GM19455 (cell line): Measurements from ENCODE around the gene ZNF334.

Experiments
- ATAC-seq: cut with Tn5 transposase; IDR thresholded peaks from one replicate; pipeline ENCODE4 v1.9.1; 2021; ENCODE audit not compliant: unreplicated experiment

Gene ZNF334

DNA sequence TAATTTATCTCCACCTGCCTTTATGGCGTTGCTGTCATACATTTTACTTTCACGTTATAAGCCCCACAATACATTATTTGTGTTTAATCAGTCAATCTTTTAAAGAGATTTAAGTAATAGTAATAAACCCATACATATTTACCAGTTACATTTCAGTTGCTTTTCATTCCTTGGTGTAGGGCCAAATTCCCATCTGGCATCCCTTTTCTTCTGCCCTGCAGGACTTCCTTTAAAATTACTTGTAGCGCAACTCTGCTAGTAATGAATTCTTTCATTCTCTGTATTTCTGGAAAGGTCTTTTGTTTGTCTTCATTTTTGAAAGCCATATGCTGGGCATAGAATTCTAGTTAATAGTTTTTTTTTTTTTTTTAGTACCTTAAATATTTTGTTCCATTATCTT is 24.9 kb downstream of the ZNF334 start:
- no peak for ATAC-seq

- no peak for ATAC-seq
Measured at GRCh38 chr20:46487628-46488027, 25.7 kb downstream of the ZNF334 start.

DNA sequence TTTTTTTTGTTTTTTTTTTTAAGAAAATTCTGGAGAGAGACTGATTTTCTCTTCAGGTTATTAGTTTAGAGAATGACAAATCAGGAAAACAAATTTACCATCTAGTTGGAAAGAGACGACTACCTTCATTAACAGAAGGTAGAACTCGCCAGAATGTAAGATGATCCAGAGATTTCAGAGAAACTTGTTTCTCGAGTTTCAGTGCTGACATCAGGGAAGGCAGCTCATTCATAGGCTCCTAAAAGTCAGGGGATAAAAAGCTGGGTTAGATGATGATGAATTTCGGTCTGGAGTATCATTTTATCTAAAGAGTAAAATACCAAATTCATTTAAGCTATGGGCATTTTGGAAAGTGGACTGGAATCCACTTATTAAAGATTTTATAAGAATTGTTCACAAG is 27.9 kb downstream of the ZNF334 start:
- no peak for ATAC-seq

- ATAC-seq, result no peak
Measured at GRCh38 chr20:46484954-46485353, 28.4 kb downstream of the ZNF334 start.

DNA sequence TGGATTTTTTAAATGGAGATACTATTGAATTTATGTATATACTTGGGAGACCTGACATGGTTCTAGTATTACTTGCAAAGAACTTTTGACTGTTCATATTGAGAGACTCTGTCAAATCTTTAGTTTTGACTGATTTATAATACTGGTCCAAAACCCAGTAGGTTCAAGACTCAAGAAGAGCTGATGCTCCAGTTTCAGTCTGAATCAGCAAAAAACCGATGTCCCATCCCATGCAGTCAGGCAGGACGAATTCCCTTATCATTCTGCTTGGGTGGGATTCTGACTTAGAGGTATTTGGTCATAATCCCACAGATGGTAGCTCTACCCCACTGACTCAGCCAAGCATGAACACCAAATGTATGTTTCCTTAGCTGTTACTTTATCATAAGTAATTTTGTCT is 29.5 kb downstream of the ZNF334 start:
- no peak for ATAC-seq

DNA sequence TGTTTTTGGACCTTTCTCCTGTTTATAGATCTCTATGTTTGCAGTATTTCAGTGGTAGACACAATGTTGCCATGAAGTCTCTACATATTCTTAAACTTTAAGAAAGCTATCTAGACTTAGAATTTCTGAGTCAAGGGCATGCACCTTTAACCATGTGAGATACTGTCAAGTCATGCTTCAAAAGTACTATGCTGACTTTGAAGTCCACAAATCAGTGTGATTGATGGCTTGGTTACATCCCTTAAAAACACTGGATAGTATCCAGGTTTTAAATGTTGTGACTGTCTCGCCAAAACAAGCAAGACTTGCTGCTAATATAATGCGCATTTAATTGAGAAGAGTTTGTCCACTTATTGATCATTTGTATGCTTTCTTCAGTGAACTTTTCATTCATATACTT is 30.5 kb downstream of the ZNF334 start:
- ATAC-seq, result no peak

GRCh38 chr20:46477640-46478039 is 35.7 kb downstream of the ZNF334 start:
- ATAC-seq, result no peak

GRCh38 chr20:46477225-46477624 is 36.1 kb downstream of the ZNF334 start:
- no peak for ATAC-seq

GRCh38 chr20:46468508-46468907 is 44.9 kb downstream of the ZNF334 start:
- no peak for ATAC-seq

GRCh38 chr20:46464451-46464850 is 48.9 kb downstream of the ZNF334 start:
- no peak for ATAC-seq

DNA sequence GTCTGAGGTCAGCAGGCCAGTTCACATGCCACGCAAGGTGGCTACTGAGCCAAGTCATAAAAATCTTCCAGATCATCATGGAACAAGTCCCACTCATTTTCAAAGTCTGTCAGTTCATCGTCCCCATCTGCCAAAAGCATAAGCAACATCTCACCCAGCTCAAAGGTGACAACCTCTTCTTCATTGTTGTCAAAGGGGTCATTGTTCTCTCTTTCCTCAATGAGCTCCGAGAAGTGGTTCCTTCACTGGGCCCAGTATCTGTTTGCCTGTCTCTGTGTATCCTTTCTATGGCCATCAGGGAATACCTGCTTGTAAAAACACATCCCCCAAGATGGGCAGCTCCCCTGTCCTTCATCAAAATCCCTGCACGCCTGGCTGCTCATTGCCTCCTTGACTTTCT is 49.5 kb downstream of the ZNF334 start:
- ATAC-seq, result no peak

GRCh38 chr20:46461808-46462207 is 51.6 kb downstream of the ZNF334 start:
- no peak for ATAC-seq

- no peak for ATAC-seq
Measured at GRCh38 chr20:46458866-46459750, 54.3 kb downstream of the ZNF334 start.

DNA sequence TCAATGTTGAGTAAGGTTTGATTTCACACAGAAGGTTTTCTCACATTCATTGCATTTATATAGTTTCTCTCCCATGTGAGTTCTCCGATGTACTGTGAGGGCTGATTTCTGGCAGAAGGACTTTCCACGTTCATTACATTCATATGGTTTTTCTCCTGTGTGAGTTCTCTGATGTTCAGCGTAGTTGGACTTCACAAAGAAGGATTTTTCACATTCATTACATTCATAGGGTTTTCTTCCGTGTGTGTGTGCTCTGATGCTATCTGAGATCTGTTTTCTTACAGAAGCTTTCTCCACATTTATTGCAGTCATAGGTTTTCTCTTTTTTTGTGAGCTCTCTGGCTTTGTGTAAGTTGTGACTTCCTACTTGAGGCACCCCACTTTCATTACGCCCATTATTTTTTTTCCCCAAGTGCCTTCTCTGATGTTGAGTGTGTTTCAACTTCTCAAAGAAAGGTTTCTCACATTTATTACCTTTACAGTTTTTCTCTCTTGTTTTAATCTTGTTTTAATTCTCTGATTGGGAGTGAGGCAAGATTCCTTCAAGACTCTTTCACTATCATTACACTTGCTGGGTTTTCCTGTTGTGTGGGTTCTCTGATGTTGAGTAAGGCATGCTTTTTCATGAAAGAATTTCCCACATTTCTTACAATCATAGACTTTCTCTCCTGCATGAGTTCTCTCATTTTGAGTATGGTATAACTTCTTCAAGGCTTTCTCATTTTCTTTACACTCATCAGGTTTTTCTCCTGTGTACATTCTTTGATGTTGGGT is 56.9 kb downstream of the ZNF334 start:
- no peak for ATAC-seq

- no peak for ATAC-seq
Measured at GRCh38 chr20:46455729-46456128, 57.6 kb downstream of the ZNF334 start.
